ENCODE data around the gene AK3.

AK3 gene

DNA sequence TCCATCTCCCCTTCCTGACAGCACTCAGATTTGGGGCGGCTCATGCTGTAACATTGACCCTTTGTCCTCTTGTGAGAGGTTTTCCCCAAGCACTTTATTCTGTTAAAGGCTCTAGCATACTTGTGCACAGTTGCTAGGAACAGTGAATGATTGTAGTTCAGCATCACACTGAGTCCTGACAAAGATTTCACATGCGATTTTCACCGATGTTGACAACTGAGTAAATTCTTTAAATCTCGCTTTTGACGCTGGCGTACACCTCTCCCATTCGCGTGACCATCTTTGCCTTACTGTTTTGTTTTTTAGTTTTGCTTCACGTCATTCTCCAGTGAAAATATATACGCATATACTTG lies 60.9 kb downstream of the AK3 start:
- Histone ChIP-seq H3K4me2 (peak overlapping the region; percentile 99), H3K4me3 (IDR thresholded peaks at IDR 0.05; ENCODE audit: insufficient read depth, low read depth, low read length) (no peak overlapping the region), H3K27ac (peak overlapping the region; percentile 99), H3K4me1 (ENCODE audit: low read depth, poor library complexity, severe bottlenecking) (peaks cover 25% of the 10 kb centered on the region), H3K27me3 (ENCODE audit: insufficient read depth, low read depth) (no peaks in the 10 kb centered on the region), H2AFZ (ENCODE audit: low read depth) (peak overlapping the region; percentile 86), H3K9ac (peak overlapping the region; percentile 96), H3K79me2 (ENCODE audit: insufficient read depth, low read depth) (peaks cover 31% of the 10 kb centered on the region), H3K36me3 (ENCODE audit: insufficient read depth) (no peaks in the 10 kb centered on the region), H4K20me1 (ENCODE audit: insufficient read depth) (no peaks in the 10 kb centered on the region)
- TF ChIP-seq, protein P1, sequence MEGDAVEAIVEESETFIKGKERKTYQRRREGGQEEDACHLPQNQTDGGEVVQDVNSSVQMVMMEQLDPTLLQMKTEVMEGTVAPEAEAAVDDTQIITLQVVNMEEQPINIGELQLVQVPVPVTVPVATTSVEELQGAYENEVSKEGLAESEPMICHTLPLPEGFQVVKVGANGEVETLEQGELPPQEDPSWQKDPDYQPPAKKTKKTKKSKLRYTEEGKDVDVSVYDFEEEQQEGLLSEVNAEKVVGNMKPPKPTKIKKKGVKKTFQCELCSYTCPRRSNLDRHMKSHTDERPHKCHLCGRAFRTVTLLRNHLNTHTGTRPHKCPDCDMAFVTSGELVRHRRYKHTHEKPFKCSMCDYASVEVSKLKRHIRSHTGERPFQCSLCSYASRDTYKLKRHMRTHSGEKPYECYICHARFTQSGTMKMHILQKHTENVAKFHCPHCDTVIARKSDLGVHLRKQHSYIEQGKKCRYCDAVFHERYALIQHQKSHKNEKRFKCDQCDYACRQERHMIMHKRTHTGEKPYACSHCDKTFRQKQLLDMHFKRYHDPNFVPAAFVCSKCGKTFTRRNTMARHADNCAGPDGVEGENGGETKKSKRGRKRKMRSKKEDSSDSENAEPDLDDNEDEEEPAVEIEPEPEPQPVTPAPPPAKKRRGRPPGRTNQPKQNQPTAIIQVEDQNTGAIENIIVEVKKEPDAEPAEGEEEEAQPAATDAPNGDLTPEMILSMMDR (conservative IDR thresholded peaks at IDR 0.05; ENCODE audit: low read depth, low read length) = no peak

DNA sequence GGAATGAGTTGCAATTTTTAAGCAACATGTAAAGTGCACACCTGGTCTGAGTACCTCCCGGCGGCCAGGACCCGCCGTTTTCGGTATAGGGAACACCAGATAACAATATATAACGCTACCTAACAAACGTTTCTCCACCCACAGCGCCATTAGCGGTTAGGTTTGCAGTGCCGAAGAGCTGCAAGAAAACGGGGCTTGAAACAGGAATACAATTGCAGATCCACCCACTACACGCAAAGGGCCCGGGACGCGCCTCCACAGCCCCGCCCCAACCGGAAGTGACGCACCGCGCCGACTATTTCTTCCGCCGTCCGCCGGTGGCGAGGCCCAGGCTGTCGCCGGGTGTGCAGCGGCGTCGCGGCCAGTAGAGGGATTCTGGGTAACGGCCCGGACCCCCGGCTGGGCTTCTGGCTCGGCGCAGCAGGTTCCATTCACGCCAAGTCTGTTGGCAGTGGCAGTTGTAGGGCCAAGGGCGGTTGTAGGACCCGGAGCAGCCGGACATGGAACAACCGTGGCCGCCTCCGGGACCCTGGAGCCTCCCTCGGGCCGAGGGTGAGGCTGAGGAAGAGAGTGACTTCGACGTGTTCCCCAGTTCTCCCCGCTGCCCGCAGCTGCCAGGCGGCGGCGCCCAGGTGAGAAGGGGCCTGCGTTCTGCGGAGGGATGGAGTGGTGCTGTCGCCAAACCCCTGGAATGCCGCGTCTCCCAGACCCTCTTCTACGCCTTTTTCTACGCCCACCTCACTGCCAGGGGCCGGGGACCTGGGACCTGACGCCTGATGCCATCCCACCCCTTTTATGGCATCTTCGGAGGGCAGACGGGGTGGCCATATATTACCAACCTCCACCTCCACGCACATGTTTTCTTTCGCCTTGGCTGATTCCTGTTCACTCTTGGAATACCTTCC lies 61.5 kb downstream of the AK3 start, which contains the start of gene CDC37L1:
Gene CDC37L1, plus strand, starts transcription at position 302 of the 905 bp plus-strand sequence. Its CDS starts 199 bp downstream, at position 501.
- Histone ChIP-seq H3K9ac (peak within 1 kb of the TSS; percentile 96), H3K79me2 (ENCODE audit: insufficient read depth, low read depth) (peaks cover 31% of the 10 kb centered on the region), H3K4me2 (peak within 1 kb of the TSS; percentile 99), H3K4me1 (ENCODE audit: low read depth, poor library complexity, severe bottlenecking) (peaks cover 25% of the 10 kb centered on the region), H2AFZ (ENCODE audit: low read depth) (peak within 1 kb of the TSS; percentile 86), H3K4me3 (IDR thresholded peaks at IDR 0.05; ENCODE audit: insufficient read depth, low read depth, low read length) (peak within 1 kb of the TSS; percentile 31), H4K20me1 (ENCODE audit: insufficient read depth) (no peaks in the 10 kb centered on the region), H3K27ac (peak within 1 kb of the TSS; percentile 99), H3K27me3 (ENCODE audit: insufficient read depth, low read depth) (no peaks in the 10 kb centered on the region), H3K36me3 (ENCODE audit: insufficient read depth) (no peaks in the 10 kb centered on the region)
- TF ChIP-seq, protein P1 (conservative IDR thresholded peaks at IDR 0.05; ENCODE audit: low read depth, low read length) = peak; percentile 53; the same call in 1 of the 2 replicates

DNA sequence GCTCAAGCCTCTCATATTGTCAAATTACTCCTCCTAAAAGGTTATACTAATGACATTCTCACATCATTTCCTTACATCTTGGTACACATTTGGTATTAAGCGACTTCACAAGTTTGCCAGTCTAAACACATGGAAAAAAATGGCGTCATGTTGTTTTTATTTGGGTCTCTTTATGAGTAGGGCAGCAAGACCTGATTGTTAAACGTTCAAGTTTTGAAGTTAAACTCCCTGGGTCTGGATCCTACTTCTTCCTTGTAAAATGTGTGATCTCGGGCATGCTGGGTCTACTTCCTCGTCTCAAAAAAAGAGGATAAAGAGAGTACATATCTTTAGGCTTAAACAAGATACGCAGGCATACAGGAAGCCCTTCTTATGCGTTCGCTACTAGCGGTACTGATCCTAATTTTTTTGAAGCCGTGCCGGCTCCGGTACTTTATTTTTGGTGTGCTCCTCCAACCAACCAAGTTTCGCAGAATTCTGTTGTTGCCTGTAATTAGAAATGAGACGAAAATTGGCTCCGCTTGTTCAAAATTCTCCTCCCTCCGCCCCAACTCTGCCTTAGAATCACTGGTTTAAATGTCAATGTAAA lies 62.2 kb downstream of the AK3 start:
- peak overlapping the region; percentile 86 for H2AFZ ChIP-seq (ENCODE audit: low read depth)
- no peaks in the 10 kb centered on the region for H3K36me3 ChIP-seq (ENCODE audit: insufficient read depth)
- H4K20me1 ChIP-seq (ENCODE audit: insufficient read depth) = no peaks in the 10 kb centered on the region
- H3K79me2 ChIP-seq (ENCODE audit: insufficient read depth, low read depth) = peaks cover 31% of the 10 kb centered on the region
- peak overlapping the region; percentile 70 for H3K4me2 ChIP-seq
- no peaks in the 10 kb centered on the region for H3K27me3 ChIP-seq (ENCODE audit: insufficient read depth, low read depth)
- H3K4me3 ChIP-seq (IDR thresholded peaks at IDR 0.05; ENCODE audit: insufficient read depth, low read depth, low read length) = peak overlapping the region; percentile 31
- TF ChIP-seq, protein P1 (conservative IDR thresholded peaks at IDR 0.05; ENCODE audit: low read depth, low read length) = no peak
- H3K4me1 ChIP-seq (ENCODE audit: low read depth, poor library complexity, severe bottlenecking) = peaks cover 25% of the 10 kb centered on the region
- H3K27ac ChIP-seq = peak overlapping the region; percentile 99
- H3K9ac ChIP-seq = peak overlapping the region; percentile 96

DNA sequence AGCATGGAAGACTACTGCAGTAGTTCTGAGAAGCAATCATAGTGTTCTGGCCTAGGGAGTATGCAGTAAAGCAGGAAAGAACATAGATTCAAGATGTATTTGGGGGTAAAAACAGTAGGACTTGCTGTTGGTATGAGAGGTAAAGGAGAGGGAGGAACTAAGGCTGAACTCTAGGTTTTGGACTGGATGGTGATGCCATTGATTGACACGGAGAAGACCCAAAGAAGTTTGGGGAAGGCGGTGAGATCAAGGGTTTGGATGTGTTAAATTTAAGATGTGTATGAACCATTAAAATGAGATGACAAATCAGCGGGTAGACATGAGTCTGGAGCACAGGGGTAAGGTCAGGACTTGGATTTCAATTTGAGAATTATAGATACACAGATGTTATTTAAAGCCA lies 63.6 kb downstream of the AK3 start:
- TF ChIP-seq, protein P1 (conservative IDR thresholded peaks at IDR 0.05; ENCODE audit: low read depth, low read length) = no peak
- Histone ChIP-seq H4K20me1 (ENCODE audit: insufficient read depth) (no peaks in the 10 kb centered on the region), H2AFZ (ENCODE audit: low read depth) (no peak overlapping the region), H3K79me2 (ENCODE audit: insufficient read depth, low read depth) (peaks cover 22% of the 10 kb centered on the region), H3K4me2 (no peak overlapping the region), H3K4me1 (ENCODE audit: low read depth, poor library complexity, severe bottlenecking) (peaks cover 25% of the 10 kb centered on the region), H3K9ac (no peak overlapping the region), H3K27me3 (ENCODE audit: insufficient read depth, low read depth) (no peaks in the 10 kb centered on the region), H3K4me3 (IDR thresholded peaks at IDR 0.05; ENCODE audit: insufficient read depth, low read depth, low read length) (no peak overlapping the region), H3K27ac (no peak overlapping the region), H3K36me3 (ENCODE audit: insufficient read depth) (no peaks in the 10 kb centered on the region)

Measured in KMS-11 (cell line).